EL (cell line): ENCODE results near the gene DYNC1I1.
"Not testable (repeated sequence)": the region's sequence is repeated elsewhere in the genome, so short reads cannot be mapped to it uniquely, and the experiment has no call there.

Source experiments
- DNase-seq: peaks from one replicate; pipeline ENCODE4 v3.0.0-alpha.2; 2016

The DYNC1I1 gene

DNA sequence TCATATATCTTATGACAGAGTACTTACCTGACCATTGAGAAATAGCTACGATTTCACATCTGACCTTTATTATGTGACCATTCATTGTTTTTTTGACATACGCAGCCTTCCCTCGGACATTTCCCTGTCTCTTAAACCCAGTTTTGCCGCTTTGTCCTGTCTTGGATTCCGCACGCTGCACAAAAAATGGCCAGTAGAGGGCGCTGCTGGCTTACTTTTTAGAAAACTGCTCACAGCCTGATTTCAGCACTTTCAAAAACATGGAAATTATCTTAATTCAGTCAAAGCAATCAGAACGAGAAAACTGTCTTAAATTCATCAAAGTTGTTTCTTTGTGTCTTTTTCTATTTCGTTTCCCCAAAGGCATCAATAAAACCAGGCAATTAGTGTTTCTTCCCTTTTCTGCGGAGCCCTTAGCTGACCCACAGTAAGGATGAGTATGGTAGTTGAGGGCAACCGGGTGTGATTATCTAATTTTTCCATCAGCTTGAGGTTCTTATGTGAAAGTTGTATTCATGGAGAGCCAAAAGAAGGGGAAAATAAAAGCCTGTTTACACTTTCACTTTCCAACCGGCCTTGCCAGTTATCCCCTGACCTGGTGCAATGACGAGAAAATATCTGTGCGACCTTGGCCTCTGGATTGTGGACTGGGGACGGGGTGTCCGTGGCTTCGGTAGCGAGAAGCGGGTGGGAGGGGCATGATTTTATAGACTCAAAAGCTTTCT lies 144.4 kb downstream of the DYNC1I1 start:
- DNase-seq: peak; percentile 64

DNA sequence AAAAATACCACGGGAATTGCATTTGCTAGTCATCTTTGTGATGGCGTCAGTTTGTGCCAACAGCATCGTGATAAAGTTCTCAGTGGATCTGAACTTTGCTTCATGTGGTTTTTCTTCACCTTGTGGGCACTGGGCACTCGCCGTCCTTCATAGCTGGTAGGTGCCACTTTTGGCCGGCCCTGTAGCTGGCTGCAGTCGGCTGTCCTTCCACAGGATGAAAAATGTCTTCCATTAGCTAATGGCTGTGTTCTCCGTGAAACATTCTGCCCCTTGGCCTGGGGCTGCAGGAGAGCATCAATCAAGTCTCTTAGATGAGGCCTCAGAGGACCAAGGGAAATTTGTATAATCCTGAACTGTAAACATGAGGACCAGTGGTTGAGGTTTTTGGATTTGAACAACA lies 145.3 kb downstream of the DYNC1I1 start:
- no peak for DNase-seq

DNA sequence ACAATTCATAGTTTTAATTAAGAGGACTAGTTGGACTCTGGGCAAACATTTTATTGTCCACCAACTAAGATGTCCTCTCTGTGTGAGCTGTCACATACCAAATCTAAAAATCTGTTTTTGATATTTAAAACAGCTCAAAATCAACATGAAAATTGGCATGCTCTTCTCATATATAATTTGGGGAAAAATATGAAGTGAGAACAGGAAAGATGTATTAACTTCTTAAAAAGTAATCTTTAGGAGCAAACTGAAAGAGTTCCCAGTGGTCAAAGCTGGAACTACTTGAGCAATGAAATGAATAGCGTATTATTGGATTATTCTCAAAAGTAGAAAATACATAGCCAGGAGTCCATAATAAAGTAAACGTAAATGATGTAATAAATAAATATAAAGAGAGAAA lies 147.2 kb downstream of the DYNC1I1 start:
- no peak for DNase-seq

DNA sequence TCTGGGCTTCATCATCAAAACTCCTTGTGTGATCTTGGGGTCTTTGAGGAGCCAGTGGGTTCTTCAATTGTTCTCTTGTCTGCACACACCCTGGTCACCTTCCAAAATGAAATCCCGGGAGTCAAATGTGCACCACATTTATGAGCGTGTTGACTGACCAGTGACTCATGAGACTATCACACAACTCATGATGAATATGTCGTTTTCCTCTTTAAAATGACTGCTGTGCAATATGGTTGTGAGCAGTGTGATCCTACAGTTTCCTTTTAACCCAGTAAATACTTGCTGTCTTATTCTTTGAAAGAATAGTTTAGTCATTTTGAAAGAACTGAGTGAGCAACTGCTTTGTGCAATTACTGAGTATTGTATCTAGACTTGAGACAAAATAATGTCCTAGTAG lies 149.2 kb downstream of the DYNC1I1 start:
- peak; percentile 2 for DNase-seq

DNA sequence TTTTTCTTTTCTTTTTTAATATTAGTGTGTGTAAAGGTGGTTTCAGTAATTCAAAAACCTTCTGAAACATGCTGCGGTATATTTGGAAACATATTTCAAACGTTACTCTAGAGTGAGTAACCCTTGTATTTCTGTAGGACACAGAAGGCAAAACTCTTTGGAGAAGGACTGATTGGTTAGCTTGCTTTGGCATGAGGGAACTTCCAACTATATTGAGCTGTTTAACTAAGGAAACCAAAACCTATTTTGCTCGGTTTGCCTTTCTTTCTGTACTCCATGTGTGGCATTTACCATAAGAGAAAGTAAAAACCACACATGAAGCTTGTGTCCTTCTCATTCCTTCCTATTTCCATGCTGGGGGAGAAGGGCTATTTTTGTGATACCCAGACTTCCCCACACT lies 149.8 kb downstream of the DYNC1I1 start:
- DNase-seq: no peak

DNA sequence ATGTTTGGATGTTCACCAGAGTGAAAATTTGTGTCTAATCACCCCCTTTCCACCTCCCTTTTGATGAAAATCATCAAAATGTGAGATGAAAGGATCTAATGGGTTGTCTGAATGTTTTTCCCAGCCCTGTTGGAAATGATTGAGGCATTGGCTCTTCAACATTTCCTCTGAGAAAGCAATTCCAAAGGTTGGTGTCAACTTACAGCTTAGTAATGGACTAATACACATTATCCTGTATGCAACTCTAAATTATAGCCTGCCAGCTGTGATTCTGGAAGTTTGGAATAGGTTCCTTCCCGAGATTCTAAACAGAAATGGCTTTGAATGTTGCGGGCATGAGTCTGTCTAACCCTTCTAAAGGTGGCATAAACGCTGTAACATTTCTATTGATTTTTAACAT lies 152.9 kb downstream of the DYNC1I1 start:
- DNase-seq: no peak

DNA sequence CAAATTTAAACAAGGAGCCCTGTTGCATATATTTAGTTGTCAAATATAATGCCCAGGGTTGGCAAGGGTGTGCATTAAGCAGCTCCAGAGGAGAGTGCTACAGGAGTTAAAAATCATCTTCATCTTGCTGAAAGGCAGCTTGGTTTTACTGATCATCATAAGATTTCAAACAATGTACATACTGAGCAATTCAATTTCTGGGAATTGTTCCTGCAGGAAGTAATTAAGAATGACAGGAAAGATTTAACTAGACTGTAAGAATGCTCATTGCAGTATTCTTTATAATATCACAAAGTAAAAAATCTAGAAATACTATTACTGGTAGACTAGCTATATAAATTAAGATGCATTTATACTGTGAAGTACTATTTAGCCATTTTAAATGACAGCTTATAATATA lies 153.6 kb downstream of the DYNC1I1 start:
- no peak for DNase-seq

DNA sequence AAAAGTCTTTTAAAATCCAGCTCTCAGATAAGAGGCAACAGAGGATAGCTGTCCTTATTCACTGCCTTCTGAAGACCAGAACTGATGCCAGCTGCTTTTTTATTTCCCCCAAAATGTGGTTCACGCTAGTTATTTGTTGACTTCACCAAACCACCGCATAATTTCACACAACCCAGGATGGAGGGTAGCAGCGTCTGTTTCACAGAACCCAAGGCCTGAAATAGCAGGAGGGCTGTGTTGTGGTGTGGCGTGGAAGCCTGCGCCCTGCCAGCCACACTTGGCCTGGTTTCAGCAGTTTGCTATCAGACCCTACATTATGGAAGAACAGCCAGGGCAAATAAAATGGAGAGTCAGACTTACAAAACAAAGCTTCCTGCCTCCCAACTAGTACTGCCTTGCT lies 155.4 kb downstream of the DYNC1I1 start:
- DNase-seq: no peak

DNA sequence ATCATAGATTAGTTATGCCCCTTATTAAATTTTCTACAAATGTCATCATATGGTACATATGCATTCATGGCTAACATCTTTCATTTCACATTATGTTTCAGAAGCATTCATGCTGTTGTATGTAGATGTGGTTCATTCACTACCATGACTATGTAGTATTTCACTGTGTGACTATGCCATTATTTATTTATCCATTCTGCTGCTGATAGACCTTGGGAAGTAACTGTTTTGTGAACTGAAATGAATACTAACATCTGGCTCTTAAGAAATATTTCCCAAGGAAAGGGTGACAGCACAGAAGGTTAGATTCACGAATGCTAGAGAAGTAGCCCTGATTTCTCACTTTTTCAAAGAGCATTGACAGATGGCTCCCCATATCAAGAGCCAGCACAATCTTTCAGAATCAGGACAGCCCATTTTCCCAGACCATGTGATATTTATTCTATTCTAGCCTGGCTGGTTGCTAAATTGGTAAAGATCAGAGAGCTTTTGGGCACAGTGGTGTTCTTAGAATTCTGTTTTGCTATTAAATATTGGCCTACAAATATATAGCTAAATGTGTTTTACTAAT lies 157.4 kb downstream of the DYNC1I1 start:
- DNase-seq: no peak

DNA sequence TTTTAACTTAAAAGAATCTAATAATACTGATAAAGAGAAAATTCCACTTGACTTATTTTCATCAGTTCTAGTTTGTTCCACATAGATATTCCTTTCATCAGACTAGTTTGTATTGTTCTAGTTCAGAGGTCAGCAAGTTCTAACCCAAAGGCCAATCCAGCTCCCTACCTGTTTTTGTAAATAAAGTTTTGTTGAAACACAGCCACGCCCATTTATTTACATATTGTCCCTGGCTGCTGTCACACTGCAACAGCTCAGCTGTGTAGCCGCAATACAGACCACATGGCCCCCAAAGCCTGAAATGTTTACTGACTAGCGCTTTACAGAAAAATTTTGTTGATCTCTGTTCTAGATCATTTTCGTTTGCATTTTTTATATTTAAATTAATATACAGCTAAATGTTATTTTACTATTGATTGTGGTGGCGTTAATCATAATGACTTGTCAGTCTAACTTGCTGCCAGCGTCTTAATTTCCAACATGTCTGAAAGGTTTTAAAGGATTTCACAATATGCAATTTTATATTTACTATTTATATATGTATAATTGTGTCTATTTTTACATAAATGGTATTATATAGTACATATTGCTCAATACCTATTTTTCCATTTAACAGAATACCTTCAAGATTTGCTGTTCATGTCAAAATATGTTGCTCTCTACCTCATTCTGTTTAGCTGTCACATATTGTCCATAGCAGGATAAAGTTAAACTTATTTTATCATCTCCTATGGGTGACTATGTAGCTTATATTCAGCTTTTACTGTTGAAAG lies 159.3 kb downstream of the DYNC1I1 start:
- no peak for DNase-seq

DNA sequence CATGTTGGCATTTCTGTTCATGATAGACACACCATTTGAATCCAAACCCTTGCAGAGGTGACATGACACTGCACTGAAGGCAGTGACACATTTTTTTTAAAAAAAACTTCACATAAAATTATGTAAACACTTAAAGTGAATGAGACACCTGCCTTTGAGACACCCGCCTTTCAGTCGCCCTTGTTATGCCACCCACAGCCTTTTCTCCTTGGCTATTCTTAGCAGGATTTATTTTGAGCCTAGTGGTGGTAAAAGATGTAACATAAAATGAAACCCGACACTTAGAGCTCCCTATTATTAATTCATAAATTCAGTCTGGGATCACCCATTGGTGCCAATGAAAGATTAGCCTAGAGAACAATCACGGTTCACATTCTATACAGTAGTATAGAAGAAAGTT lies 161.3 kb downstream of the DYNC1I1 start:
- DNase-seq: no peak

DNA sequence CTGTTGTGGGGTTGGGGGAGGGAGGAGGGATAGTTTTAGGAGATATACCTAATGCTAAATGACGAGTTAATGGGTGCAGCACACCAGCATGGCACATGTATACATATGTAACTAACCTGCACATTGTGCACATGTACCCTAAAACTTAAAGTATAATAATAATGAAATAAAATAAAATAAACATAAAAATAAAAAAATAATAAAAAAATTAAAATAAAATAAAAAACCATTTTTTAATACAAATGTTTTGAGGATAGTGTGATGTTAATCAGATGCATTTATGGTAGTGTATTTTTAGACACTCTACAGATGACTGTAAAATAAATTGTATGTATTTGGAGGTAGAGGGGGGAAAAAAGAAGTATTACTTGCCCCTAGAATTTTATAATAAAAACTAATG lies 172.5 kb downstream of the DYNC1I1 start:
- DNase-seq: not testable (repeated sequence)

DNA sequence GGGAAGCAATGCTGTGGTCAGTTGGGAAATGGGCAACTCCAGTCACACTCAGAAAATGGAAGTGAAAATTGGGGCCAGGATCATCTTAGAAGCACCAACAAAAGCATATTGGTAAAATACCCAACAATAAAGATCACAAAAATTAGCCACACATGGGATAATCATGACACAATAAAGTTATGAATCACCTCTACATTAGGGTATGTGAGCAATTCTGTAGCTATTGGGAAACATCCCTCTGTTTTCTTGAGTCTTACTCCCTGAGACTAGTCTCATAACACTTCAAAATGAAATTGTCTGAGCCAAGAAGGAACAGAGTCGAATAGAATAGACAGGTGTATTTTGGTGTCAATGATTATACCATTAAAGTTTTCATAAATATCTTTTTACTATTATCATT lies 178.3 kb downstream of the DYNC1I1 start:
- DNase-seq: no peak

DNA sequence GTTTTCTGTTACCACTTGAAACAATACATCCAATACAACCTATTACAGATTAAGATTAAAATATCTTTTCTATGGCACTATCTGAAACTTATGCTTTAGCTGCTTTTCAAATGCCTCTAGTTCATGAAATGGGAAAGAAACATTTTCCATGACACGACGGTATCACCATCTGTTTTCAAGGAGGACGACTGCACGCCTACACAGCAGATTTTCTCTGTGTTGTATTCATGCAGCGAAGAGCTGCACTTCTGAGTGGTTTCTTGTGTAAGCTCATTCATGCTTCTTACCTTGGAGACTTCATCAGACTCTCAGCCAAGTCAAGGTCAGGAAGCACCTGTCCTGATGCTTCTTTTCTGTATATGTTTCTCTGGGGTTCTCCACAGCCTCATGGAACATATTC lies 179.2 kb downstream of the DYNC1I1 start:
- no peak for DNase-seq

DNA sequence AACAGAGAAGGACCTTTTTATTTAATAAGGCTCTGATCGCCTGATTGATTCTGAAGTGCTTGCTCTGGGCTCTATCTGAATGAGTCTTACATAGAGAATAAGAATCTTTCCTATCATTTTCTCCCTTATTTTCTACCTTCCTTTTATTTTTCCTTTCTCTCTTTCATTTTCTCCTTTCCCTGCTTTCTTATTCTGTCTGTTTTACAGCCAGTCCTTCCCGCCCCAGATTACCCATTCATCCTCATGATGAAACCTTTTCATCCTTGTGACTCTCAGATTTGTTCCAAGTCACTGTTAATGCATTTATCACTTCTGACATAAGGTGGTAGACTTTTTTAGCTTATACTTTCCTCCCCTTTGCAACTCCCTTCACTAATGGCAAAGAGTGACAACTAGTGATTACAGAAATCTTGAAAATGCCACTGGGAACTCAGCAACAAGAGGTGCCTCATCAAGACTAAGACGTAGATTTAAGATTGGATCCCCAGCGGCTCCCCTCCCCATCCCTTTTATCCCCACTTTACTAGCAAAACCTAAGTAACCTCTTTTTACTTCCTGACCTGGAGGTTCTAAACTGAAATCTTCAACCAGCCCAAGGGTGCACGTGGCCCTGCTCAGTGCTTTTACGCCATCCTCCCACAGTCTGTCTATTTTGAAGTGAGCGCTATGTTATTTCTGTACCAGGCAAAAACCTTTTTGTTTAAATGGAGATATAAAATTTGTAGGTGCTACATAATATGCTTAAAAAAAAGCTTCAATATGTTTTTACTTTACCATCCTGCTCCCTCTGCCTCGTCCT lies 179.8 kb downstream of the DYNC1I1 start:
- DNase-seq: no peak

DNA sequence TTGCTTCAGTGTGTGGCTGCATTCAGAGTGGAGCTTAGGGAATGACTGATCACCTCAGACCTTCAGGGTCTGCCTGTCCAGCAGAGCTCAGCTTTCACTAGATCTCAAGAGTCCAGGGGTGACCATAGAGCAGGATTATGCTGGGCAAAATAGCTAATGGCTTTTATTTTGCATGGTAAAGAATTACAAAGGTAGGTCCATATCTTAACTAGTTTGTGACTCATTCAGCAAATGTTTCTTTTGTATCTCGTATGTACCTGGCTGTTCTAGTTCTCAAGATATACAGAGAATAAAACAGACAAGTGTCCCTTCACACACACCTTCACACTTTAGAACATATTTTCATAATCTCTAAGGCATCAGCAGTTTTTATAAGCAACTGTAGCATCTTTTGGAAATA lies 180.5 kb downstream of the DYNC1I1 start:
- no peak for DNase-seq

DNA sequence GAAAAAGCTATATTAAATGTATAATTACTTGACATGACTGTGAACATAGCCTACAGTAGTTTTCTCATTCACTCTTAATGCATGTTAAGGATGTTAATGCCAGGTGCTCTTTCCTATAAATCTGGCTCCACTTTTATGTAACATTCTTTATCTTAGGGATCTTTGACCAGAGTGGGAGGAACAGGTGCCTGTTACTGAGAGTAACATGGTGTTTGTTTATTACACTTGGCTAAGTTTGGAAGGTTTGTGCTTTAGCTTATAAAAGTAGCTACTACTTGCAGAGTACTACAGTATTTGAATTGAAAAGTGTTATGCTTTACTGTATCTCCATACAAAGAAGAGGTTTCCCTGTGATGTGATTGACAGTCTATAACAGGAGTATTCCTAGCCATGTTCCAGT lies 183.4 kb downstream of the DYNC1I1 start:
- no peak for DNase-seq

DNA sequence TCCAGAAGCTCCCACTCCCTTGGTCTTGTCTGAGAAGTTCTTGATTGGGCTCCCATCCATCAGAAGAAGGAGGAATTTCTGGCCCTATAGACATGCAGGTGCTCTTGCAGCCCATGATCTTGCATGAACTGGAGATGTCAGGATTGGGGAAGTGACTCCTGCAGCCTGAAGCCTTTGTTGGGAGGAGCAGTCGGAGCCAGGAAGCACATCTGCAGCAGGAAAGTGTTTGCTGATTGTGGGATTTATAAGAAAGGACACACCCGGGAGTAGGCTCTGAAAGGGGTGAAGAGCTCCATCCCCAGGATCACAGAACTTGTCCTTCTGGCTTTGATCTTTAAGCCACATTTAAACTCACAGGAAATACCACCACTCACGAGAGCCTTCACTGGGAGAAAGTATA lies 185.2 kb downstream of the DYNC1I1 start:
- no peak for DNase-seq

DNA sequence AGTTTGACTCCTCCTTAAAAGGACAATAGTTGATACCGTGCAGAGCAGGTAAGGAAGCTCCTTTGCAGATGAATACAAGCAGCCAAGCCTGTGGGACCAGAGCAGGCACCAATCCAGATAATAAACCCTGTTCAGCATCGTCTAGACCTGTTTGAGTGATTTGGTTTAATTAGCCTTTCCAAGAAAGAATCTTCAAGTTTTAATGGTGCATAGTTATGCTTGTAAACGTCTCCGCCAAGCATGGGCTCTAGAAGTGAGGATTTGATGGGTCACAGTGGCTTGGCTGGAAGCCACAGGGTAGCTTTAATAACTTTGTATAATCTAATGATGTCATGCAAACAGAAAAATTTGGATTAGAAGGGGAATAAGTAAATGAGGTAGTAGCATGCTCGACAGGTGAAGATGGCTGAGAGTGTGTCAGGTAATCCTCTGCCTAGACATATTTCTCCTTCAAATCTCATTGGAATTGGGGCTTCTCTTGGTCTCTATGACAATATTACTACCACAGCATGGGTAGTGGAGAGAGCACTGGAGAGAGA lies 188.4 kb downstream of the DYNC1I1 start:
- no peak for DNase-seq

DNA sequence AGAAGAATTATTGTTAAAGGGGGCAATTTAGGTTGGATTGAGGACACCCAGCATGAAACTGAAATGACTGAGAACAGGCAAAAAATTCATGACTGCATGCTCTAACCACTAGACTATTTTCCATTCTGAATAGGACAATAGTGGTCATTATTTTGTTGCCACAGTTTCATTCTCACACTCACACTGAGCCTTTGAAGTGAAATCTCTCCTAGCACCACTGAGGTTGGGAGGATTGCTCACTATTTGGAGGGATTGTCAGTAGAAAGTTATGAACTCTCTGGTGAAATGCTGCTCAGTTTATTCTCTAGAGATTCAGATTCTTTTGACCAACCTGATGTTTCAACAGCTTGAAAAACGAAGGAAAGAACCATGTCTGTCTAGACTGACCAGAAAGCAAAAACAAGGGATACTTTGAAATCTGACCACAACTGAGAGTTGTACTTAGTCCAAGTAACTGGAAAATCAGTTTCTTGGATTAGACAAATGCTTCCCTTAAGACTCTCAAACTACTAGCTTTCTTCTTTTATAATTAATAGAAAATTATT lies 191.2 kb downstream of the DYNC1I1 start:
- no peak for DNase-seq

DNA sequence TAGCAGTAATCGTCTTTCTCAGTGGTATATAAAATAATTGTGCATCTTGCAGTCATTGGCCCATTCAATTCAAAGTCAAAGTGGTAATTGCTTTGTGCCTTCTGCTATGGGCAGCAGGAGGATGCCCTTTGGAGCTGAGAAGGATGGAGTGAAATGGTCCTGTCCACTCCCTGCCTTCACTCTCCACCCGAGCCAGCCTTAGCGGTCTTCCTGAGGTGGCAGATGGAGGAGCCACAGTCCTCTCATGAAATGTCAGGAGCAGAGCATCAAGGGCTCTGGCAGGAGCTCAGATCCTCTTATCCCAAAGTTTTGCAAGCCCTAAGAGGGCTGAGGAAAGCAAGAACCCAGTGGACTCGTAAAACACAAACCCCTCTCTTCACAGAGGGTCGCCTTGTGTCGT lies 199.4 kb downstream of the DYNC1I1 start:
- DNase-seq: no peak

DNA sequence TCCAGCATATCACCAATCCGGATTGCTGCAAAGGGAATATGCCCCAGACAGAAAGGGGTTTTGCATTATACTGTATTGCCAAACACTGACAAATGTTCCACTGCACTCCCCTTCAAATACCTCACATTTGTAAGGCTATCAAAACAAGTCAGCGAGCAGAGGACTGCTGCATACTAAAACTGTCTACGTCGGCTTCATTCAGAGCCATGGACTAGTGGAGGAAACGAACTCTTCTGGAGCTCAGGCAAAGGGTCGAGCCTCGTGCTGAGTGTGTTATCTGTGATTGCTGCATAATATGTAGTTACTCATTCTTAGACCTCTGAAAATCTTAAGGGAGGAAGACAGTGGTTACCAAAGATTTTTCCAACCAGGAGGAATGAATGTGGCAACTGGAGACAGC lies 200.2 kb downstream of the DYNC1I1 start:
- no peak for DNase-seq

DNA sequence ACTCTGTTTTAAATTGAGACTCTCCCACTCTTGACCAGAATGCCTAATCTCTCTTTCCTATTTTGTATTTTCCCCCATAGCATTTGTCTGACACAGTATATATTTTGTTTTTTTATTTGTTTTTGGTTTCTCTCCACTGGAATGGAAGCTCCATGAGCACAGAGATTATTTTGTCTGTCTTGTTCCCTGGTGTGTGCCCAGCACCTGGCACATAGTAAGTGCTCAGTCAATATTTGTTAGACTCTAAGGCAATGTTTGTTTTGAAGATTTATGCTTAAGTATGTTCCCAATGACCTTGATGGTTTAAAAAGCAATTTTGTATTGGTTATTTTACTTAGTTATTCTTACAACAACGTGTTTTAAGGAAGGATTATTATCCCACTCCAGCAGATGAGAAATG lies 201.8 kb downstream of the DYNC1I1 start:
- DNase-seq: no peak
